ENCODE measurements around the gene KLHDC9.

Gene KLHDC9

GRCh38 chr1:161092621-161093028, 5.5 kb upstream of the KLHDC9 start:
- TF ChIP-seq POLR2AphosphoS5 (IDR thresholded peaks at IDR 0.05; ENCODE audit: low read depth, low read length) (no peak), FOXP2 (optimal IDR thresholded peaks at IDR 0.05; ENCODE audit: borderline replicate concordance, extremely low read depth, extremely low read length, insufficient read depth) (no peak), TAF1 (IDR thresholded peaks at IDR 0.05; ENCODE audit: borderline replicate concordance, insufficient read depth, low read length) (no peak), SIN3A (IDR thresholded peaks at IDR 0.05; ENCODE audit: borderline replicate concordance, insufficient read depth, low read length) (no peak)
- TF ChIP-seq, protein P1, sequence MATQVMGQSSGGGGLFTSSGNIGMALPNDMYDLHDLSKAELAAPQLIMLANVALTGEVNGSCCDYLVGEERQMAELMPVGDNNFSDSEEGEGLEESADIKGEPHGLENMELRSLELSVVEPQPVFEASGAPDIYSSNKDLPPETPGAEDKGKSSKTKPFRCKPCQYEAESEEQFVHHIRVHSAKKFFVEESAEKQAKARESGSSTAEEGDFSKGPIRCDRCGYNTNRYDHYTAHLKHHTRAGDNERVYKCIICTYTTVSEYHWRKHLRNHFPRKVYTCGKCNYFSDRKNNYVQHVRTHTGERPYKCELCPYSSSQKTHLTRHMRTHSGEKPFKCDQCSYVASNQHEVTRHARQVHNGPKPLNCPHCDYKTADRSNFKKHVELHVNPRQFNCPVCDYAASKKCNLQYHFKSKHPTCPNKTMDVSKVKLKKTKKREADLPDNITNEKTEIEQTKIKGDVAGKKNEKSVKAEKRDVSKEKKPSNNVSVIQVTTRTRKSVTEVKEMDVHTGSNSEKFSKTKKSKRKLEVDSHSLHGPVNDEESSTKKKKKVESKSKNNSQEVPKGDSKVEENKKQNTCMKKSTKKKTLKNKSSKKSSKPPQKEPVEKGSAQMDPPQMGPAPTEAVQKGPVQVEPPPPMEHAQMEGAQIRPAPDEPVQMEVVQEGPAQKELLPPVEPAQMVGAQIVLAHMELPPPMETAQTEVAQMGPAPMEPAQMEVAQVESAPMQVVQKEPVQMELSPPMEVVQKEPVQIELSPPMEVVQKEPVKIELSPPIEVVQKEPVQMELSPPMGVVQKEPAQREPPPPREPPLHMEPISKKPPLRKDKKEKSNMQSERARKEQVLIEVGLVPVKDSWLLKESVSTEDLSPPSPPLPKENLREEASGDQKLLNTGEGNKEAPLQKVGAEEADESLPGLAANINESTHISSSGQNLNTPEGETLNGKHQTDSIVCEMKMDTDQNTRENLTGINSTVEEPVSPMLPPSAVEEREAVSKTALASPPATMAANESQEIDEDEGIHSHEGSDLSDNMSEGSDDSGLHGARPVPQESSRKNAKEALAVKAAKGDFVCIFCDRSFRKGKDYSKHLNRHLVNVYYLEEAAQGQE (IDR thresholded peaks at IDR 0.05; ENCODE audit: insufficient read depth in 1 of 2, low read depth in 2 of 2, low read length in 2 of 2): no peak

- TF ChIP-seq FOXP2 (optimal IDR thresholded peaks at IDR 0.05; ENCODE audit: borderline replicate concordance, extremely low read depth, extremely low read length, insufficient read depth) (no peak), TAF1 (IDR thresholded peaks at IDR 0.05; ENCODE audit: borderline replicate concordance, insufficient read depth, low read length) (no peak), POLR2AphosphoS5 (IDR thresholded peaks at IDR 0.05; ENCODE audit: low read depth, low read length) (no peak), SIN3A (IDR thresholded peaks at IDR 0.05; ENCODE audit: borderline replicate concordance, insufficient read depth, low read length) (no peak)
- TF ChIP-seq, protein P1 (IDR thresholded peaks at IDR 0.05; ENCODE audit: insufficient read depth in 1 of 2, low read depth in 2 of 2, low read length in 2 of 2): no peak
Observed at GRCh38 chr1:161094481-161094880, 3.7 kb upstream of the KLHDC9 start.

- no peak for TF ChIP-seq TAF1 (IDR thresholded peaks at IDR 0.05; ENCODE audit: borderline replicate concordance, insufficient read depth, low read length)
Observed at GRCh38 chr1:161095230-161095629, 2.9 kb upstream of the KLHDC9 start.

GRCh38 chr1:161096015-161096414, 2.1 kb upstream of the KLHDC9 start:
- TF ChIP-seq, protein P1 (IDR thresholded peaks at IDR 0.05; ENCODE audit: insufficient read depth in 1 of 2, low read depth in 2 of 2, low read length in 2 of 2): no peak
- TF ChIP-seq SIN3A (IDR thresholded peaks at IDR 0.05; ENCODE audit: borderline replicate concordance, insufficient read depth, low read length) (no peak), FOXP2 (optimal IDR thresholded peaks at IDR 0.05; ENCODE audit: borderline replicate concordance, extremely low read depth, extremely low read length, insufficient read depth) (no peak), POLR2AphosphoS5 (IDR thresholded peaks at IDR 0.05; ENCODE audit: low read depth, low read length) (no peak), TAF1 (IDR thresholded peaks at IDR 0.05; ENCODE audit: borderline replicate concordance, insufficient read depth, low read length) (no peak)

GRCh38 chr1:161096530-161096929, 1.6 kb upstream of the KLHDC9 start:
- TF ChIP-seq SIN3A (IDR thresholded peaks at IDR 0.05; ENCODE audit: borderline replicate concordance, insufficient read depth, low read length): no peak
- TF ChIP-seq POLR2AphosphoS5 (IDR thresholded peaks at IDR 0.05; ENCODE audit: low read depth, low read length): no peak
- TF ChIP-seq, protein P1 (IDR thresholded peaks at IDR 0.05; ENCODE audit: insufficient read depth in 1 of 2, low read depth in 2 of 2, low read length in 2 of 2): no peak
- TF ChIP-seq FOXP2 (optimal IDR thresholded peaks at IDR 0.05; ENCODE audit: borderline replicate concordance, extremely low read depth, extremely low read length, insufficient read depth): no peak
- TF ChIP-seq TAF1 (IDR thresholded peaks at IDR 0.05; ENCODE audit: borderline replicate concordance, insufficient read depth, low read length): no peak

Data from PFSK-1 (cell line).